Spleen (tissue), 11 donors: ENCODE data around the gene RIMS1. TPM values are rescaled to one million over a fixed set of nuclear protein-coding genes. Genes with fewer than 3 reads are reported as not detected.
"Not testable (repeated sequence)": the region's sequence is repeated elsewhere in the genome, so short reads cannot be mapped to it uniquely, and the experiment has no call there.

ENCODE experiments used
- DNase-seq: peaks from one replicate; pipeline ENCODE4 v3.0.0-alpha.2; 2020
- H3K27ac ChIP-seq, 8 donors: fragments of 200-600 bp; sonication (generic) in 7 of 8; 1 replicate in 4 of 8; 2 replicates in 4 of 8; pipeline versions ENCODE4 v1.5.0 to v1.8.0; 2016 to 2021; ENCODE audit warnings: inconsistent platforms in 4 of 8, mild to moderate bottlenecking in 4 of 8, moderate library complexity in 1 of 8
- H3K27me3 ChIP-seq, 7 donors: fragments of 200-600 bp; sonication (generic) in 6 of 7; replicated peaks in 1 of 7; 1 replicate in 4 of 7; 2 replicates in 3 of 7; pipeline versions ENCODE4 v1.5.0 to v1.8.0; 2016 to 2021; ENCODE audit warnings: inconsistent platforms in 3 of 7, mild to moderate bottlenecking in 1 of 7
- H3K36me3 ChIP-seq, 6 donors: fragments of 200-600 bp; sonication (generic) in 5 of 6; 1 replicate in 4 of 6; 2 replicates in 2 of 6; pipeline versions ENCODE4 v1.5.0 to v1.8.0; 2016 to 2021; ENCODE audit warnings: inconsistent platforms in 2 of 6
- H3K4me1 ChIP-seq, 6 donors: fragments of 200-600 bp; sonication (generic) in 5 of 6; 1 replicate in 3 of 6; 2 replicates in 3 of 6; pipeline versions ENCODE4 v1.5.0 to v1.8.0; 2016 to 2021; ENCODE audit warnings: inconsistent platforms in 3 of 6
- H3K4me3 ChIP-seq, 8 donors: fragments of 200-600 bp; sonication (generic) in 7 of 8; 1 replicate in 4 of 8; 2 replicates in 4 of 8; pipeline versions ENCODE4 v1.5.0 to v1.8.0; 2016 to 2021; ENCODE audit warnings: inconsistent platforms in 4 of 8, mild to moderate bottlenecking in 4 of 8, moderate library complexity in 2 of 8
- H3K9me3 ChIP-seq, 8 donors: fragments of 200-600 bp; sonication (generic) in 7 of 8; 1 replicate in 4 of 8; 2 replicates in 4 of 8; pipeline versions ENCODE4 v1.5.0 to v1.8.0; 2016 to 2021; ENCODE audit warnings: inconsistent platforms in 4 of 8
- CTCF ChIP-seq, 11 experiments: fragments of 200-600 bp in 7 of 11; fragments of 450-650 bp in 4 of 11; sonication (generic) in 4 of 11; IDR thresholded peaks in 8 of 11; conservative IDR thresholded peaks in 3 of 11; 1 replicate in 7 of 11; 2 replicates in 4 of 11; pipeline versions ENCODE4 v1.4.0 to v1.8.0; 2016 to 2021; ENCODE audit warnings: antibody characterized with exemption in 11 of 11, inconsistent platforms in 4 of 11, mild to moderate bottlenecking in 1 of 11
- POLR2A ChIP-seq, 3 donors: fragments of 450-650 bp; IDR thresholded peaks; one replicate each; pipeline ENCODE4 v1.5.1; 2017; ENCODE audit warnings: antibody characterized with exemption in 3 of 3, mild to moderate bottlenecking in 1 of 3
- POLR2AphosphoS5 ChIP-seq, 3 donors: sonication (generic); formaldehyde crosslinking; IDR thresholded peaks; one replicate each; pipeline ENCODE4 v1.5.1; 2017; ENCODE audit warnings: antibody characterized with exemption in 3 of 3
- WGBS, 5 donors: extraction: QIAGEN DNeasy Blood & Tissue Kit in 3 of 5; methylation state at CpG; one replicate each; pipeline versions ENCODE4 v1.1.5 to v1.1.7; 2013 to 2018; 5-methylcytosine and 5-hydroxymethylcytosine counted together
- intact Hi-C: fragments of 100-400 bp; cut with DNase I; formaldehyde crosslinking; loops from one replicate; pipeline ENCODE4 v1.15.0; 2023; ENCODE audit warnings: low total_unique reads
- polyA plus RNA-seq, 3 donors: library from polyadenylated mRNA; stranded (reverse); fragments of 200-250 nt; gene quantifications; one replicate each; pipeline ENCODE4 v1.2.1, GENCODE V29; 2013
- total RNA-seq, 7 donors: library from RNA; depleted of rRNA in 3 of 7; stranded (reverse); fragments of >200 nt in 3 of 7; fragmentation: NEBNext Ultra II Directional in 4 of 7; extraction: Animal tissue kit (Norgen Biotek cat#: 25700) in 4 of 7; gene quantifications; one replicate each; pipeline versions ENCODE4 v1.1.0 to v1.2.1, GENCODE V29; 2016 to 2021
- donor health status: healthy with polysubstance abuse.
- donor health status: DM: no; HTN: no; CAD: no; lungs with moderate emphysema.
- donor health status: DM: no; HTN: no; CAD: no.
- donor health status: Bipolar disorder and iron deficiency.
- donor health status: healthy.
- donor health status: DM: no; HTN: no; CAD: no.
- donor health status: DM: yes; HTN: yes; CAD: no.

RIMS1 gene
- total and polyA plus RNA-seq, 10 donors: not detected

GRCh38 chr6:71994705-71995271 is 108.4 kb downstream of the RIMS1 start:
- no peak for DNase-seq
- no peaks in the 10 kb centered on the region for H3K9me3 ChIP-seq
- intact Hi-C loops: no loop called here
- WGBS, 5 donors: 59 to 91% (median 71%) methylated on average over 1 of the region's 1 CpG
- H3K4me3 ChIP-seq: no peak overlapping the region
- H3K36me3 ChIP-seq: no peaks in the 10 kb centered on the region
- no peaks in the 10 kb centered on the region for H3K4me1 ChIP-seq
- TF ChIP-seq CTCF (IDR thresholded peaks at IDR 0.05 in 8 of 11, conservative IDR thresholded peaks at IDR 0.05 in 3 of 11) (no peak), POLR2AphosphoS5 (IDR thresholded peaks at IDR 0.05) (no peak), POLR2A (IDR thresholded peaks at IDR 0.05) (no peak)
- no peak overlapping the region for H3K27ac ChIP-seq
- H3K27me3 ChIP-seq: no peaks in the 10 kb centered on the region

- no peak for TF ChIP-seq POLR2A (IDR thresholded peaks at IDR 0.05)
- TF ChIP-seq POLR2AphosphoS5 (IDR thresholded peaks at IDR 0.05): no peak
- TF ChIP-seq CTCF (IDR thresholded peaks at IDR 0.05 in 8 of 11, conservative IDR thresholded peaks at IDR 0.05 in 3 of 11): no peak
- no peaks in the 10 kb centered on the region for H3K36me3 ChIP-seq
- 91 to 97% (median 96%) methylated on average over 1 of the region's 1 CpG for WGBS, 5 donors
- H3K27me3 ChIP-seq: no peaks in the 10 kb centered on the region
- H3K4me1 ChIP-seq: no peaks in the 10 kb centered on the region
- H3K4me3 ChIP-seq: no peak overlapping the region
- intact Hi-C loops: no loop called here
- no peak overlapping the region for H3K27ac ChIP-seq
- no peak for DNase-seq
- no peaks in the 10 kb centered on the region for H3K9me3 ChIP-seq
Measured at GRCh38 chr6:71997341-71997740, 111.0 kb downstream of the RIMS1 start.

- no peak overlapping the region for H3K27ac ChIP-seq
- DNase-seq: no peak
- no peak overlapping the region for H3K4me3 ChIP-seq
- no peaks in the 10 kb centered on the region for H3K27me3 ChIP-seq
- TF ChIP-seq POLR2AphosphoS5 (IDR thresholded peaks at IDR 0.05): no peak
- no peak for TF ChIP-seq POLR2A (IDR thresholded peaks at IDR 0.05)
- TF ChIP-seq CTCF (IDR thresholded peaks at IDR 0.05 in 8 of 11, conservative IDR thresholded peaks at IDR 0.05 in 3 of 11): no peak
- intact Hi-C loops: no loop called here
- no peaks in the 10 kb centered on the region for H3K4me1 ChIP-seq
- WGBS, 5 donors: 73 to 88% (median 82%) methylated on average over 4 of the region's 4 CpGs
- H3K9me3 ChIP-seq: peaks cover 0 to 22% (median 15%) of the 10 kb centered on the region in 8 donors
- no peaks in the 10 kb centered on the region for H3K36me3 ChIP-seq
Measured at GRCh38 chr6:72002415-72002814, 116.1 kb downstream of the RIMS1 start.

GRCh38 chr6:72006591-72006990 is 120.2 kb downstream of the RIMS1 start:
- H3K4me1 ChIP-seq, H3K27me3 ChIP-seq, H3K36me3 ChIP-seq, H3K4me3 ChIP-seq, H3K27ac ChIP-seq, DNase-seq, intact Hi-C loops: not testable (repeated sequence)
- 82 to 92% (median 89%) methylated on average over 9 of the region's 9 CpGs for WGBS, 5 donors
- peaks cover 0 to 24% (median 15%) of the 10 kb centered on the region in 8 donors for H3K9me3 ChIP-seq

- 28 to 57% (median 41%) methylated on average over 1 of the region's 1 CpG for WGBS, 5 donors
- Histone ChIP-seq H3K4me3 (no peak overlapping the region), H3K9me3 (no peaks in the 10 kb centered on the region), H3K27ac (no peak overlapping the region), H3K36me3 (no peaks in the 10 kb centered on the region), H3K27me3 (no peaks in the 10 kb centered on the region), H3K4me1 (no peaks in the 10 kb centered on the region)
- TF ChIP-seq POLR2A (IDR thresholded peaks at IDR 0.05) (no peak), POLR2AphosphoS5 (IDR thresholded peaks at IDR 0.05) (no peak), CTCF (IDR thresholded peaks at IDR 0.05 in 8 of 11, conservative IDR thresholded peaks at IDR 0.05 in 3 of 11) (no peak)
- no peak for DNase-seq
- intact Hi-C loops: no loop called here
Measured at GRCh38 chr6:72022830-72023229, 136.5 kb downstream of the RIMS1 start.
